HG02884 (cell line): ENCODE measurements around the gene DNAJC12.
"Not testable (repeated sequence)": the region's sequence is repeated elsewhere in the genome, so short reads cannot be mapped to it uniquely, and the experiment has no call there.

ENCODE experiments used
- ATAC-seq: cut with Tn5 transposase; IDR thresholded peaks from one replicate; pipeline ENCODE4 v1.9.1; 2021; ENCODE audit warnings: mild to moderate bottlenecking, moderate library complexity; ENCODE audit not compliant: unreplicated experiment

Gene DNAJC12

GRCh38 chr10:67841737-67842136, 3.7 kb upstream of the DNAJC12 start:
- no peak for ATAC-seq

DNA sequence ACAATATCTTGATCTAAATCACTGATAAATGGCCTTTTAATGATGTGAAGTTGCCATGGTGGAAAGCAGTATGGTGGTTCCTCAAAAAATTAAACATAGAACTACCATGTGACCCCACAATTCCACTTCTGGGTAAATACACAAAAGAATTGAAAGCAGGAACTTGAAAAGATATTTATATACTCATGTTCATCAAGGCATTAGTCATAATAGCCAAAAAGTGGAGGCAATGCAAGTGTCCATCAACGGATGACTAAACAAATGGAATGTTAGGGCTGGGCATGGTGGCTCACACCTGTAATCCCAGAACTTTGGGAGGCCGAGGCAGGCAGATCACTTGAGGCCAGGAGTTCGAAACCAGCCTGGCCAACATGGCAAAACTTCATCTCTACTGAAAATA, 2.0 kb upstream of the DNAJC12 start:
- no peak for ATAC-seq

GRCh38 chr10:67839511-67839910, 1.5 kb upstream of the DNAJC12 start:
- not testable (repeated sequence) for ATAC-seq

DNA sequence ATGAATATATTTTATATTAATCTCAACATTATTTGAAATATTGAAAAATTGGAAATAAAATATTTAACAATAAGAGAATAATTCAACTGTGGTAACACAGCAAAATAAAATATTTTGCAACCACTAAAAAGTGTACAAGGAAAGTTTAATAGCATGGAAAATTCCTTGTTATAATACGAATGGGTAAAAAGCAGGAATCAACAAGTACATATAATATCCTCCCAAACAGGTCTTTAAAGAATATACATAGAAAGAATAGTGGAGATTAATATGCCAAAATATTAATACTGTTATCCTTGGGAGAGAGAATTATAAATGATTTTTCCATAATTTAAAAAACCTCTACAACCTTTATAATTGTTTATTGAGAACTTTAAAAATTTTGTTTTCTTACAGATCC, 1.0 kb downstream of the DNAJC12 start:
- no peak for ATAC-seq

- no peak for ATAC-seq
Observed at GRCh38 chr10:67836488-67836887, 1.5 kb downstream of the DNAJC12 start.

GRCh38 chr10:67835541-67836394, 2.2 kb downstream of the DNAJC12 start:
- ATAC-seq = not testable (repeated sequence)

DNA sequence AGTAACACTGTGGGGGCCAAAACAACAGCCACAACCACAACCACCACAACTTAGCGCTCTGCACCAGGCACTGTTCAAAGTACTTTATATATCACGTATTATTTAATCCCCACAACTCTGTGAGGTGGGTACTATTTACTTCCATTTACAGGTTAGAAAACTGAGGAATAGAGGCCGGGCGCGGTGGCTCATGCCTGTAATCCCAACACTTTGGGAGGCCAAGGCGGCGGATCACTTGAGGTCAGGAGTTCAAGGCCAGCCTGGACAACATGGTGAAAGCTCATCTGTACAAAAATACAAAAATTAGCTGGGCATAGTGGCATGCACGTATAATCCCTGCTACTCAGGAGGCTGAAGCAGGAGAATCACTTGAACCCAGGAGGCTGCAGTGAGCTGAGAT, 3.6 kb downstream of the DNAJC12 start:
- no peak for ATAC-seq

- no peak for ATAC-seq
Observed at GRCh38 chr10:67827811-67828210, 10.2 kb downstream of the DNAJC12 start.

DNA sequence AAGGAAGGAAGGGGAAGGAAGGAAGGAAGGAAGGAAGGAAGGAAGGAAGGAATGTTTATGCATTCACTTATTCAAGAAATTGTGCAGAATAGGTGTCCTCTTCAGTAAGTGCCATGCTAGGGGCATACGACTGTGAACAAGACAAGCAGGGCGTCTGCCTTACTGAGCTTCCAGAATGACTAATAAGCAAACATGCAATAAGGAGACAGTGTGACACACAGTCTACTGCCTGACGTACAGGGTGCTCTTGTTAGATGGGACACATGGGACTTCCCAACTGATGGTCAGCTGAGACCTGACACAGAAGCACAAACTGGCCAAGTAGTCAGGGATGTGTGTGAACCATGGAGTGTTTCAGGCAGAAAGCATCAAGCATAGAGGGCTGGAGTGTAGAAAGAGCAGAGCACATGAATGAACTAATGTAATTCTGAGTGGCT, 18.2 kb downstream of the DNAJC12 start:
- ATAC-seq = no peak

DNA sequence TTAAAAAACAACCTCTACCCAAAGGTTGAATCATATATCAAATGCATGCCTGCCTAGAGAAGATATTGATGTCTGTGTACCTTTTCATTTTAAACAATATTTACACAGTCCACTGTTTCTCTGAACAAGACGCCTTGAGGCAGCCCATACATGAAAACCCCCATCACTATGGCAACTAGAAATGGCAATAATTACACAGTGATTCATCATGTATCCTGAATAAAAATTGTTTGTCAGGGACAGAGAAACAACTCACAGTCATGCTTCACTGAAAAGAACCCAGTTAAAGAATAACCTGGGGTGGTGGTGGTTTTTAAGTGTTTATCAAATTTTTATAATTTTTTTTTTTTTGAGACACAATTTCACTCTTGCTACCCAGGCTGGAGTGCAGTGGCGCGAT, 19.7 kb downstream of the DNAJC12 start:
- ATAC-seq = no peak

DNA sequence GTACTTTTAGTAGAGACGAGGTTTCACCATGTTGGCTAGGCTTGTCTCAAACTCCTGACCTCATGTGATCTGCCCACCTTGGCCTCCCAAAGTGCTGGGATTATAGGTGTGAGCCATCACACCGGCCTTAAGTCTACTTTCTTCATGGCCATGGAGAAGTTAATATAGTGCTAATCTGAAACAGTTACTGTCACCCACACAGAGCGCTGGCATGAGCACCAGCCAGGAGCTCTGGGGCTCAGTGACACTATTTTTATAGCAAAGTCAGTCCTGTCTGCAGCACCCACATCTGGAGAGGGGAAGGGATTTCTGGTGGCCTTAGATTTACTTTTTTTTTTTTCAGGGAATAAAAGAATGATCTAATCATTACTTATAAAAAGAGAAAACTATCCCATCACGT, 21.3 kb downstream of the DNAJC12 start:
- ATAC-seq = no peak

DNA sequence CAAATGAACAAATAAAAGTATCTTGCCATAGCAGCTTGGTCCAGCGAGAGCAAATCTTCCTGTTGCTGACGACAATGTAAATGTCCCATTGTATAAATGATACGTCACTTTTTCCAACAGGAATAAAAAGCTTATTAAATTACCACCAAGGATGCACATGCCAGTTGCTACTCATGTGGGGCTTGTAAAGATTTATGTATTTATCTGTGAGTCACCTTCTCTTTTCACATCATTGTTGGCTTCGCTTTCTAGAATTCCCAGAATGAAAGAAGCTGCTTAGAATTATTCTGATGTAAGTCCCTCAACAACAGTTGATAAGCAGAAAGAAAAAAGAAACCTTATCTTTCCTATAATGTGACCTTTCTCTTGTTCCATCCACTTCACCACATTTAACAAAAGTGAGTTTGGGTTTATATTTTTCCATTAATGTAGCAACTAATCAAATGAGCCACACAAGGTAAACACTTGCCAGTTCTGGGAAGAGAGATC, 22.4 kb downstream of the DNAJC12 start:
- ATAC-seq = no peak

DNA sequence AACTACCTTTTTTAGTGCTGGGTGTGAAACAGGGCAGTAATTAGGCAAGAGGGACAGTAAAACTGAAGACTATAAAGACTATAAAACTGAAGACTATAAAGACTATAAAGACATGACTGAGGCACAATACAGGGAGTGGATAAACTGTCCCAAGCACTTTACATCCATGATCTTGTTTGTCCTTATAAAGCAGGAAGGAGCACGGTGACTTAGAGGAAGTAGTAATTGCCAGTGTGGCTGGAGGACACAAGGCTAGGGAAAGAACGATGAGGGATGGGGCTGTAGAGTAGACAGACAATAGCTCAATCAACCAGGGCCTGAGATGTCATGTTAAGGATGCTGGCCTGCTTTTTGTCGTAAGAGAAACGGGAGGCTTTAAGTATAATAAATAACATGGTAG, 26.0 kb downstream of the DNAJC12 start:
- no peak for ATAC-seq

GRCh38 chr10:67809107-67809506, 28.9 kb downstream of the DNAJC12 start:
- no peak for ATAC-seq

DNA sequence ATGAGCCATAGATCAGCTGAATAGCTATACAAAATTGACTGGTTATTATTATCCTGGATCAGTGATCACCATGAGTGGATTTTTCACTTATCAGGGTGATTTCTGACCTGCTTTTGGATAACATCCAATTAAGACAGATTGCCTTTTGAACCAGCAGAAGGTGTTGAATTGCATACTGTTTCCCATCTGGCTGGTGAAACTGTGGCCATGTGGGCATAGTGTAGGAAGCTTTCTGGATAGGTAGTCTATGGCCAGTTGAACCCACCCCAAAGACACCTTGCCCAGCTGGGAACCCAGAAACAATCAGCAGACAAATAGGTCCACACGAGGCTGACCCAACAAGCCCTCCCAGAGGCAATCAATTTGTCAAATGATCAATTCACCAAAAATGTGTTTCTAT, 29.3 kb downstream of the DNAJC12 start:
- ATAC-seq = no peak

DNA sequence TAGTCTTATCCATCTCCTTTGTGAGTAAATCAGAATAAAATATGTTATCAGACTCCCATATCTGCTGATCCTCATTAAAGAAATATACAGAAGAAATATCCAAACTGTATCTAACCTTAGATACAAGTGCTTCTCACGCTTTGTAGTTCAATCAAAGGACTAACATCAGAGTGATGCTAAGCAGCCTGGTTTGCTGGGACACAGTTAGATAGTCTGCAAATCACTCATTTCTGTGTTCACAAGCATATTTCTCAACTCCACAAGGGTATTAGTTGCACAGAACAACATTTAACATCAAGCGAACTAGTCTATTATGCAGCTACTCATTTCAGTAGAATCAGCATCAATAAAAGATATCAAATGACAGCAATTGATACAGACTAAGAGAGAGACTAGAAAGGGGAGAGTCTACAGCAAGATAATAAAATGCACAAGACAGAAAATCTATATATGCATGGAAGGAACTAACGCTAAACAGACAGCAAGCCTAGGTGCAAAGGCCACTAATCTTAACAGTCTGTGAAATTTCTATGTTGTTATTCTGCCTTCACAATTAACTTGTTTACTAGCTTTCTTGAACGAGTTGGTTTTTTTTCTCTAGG, 30.0 kb downstream of the DNAJC12 start:
- ATAC-seq = no peak

GRCh38 chr10:67804395-67804678, 33.7 kb downstream of the DNAJC12 start:
- no peak for ATAC-seq

DNA sequence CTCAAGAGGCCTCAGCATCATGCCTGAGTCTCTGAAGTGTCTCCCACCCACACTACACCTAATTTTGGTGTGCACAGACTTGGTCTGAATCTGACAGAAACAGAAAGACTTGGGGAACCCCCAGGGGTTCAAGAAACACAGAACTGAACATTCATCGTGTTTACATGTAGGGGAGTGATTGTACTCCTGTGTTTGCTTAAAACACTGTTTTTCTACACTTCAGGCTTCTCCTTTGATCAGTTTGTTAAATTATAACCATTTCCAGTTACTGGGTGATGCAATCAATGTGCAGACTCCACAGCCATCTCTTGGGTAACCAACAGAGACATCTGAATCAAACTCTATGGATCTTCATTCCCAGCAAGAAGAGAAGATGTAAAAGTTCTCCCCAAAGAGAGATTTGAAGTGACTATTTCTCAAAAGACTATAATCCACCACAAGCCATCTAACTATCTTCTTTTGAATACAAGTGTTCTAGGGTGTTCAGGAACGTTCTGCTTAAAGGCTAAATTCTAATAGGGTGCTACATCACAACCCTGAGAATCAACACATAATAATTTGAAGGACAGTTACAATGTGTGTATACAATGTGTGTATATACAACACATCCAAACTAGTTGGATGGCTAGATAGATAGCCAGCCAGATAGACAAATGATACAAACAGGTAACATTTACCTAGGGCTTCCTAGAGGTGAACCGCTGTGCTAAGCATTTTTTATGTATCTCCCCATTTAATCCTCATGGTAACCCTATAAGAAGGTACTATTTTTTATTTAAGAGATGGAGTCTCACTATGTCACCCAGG, 34.2 kb downstream of the DNAJC12 start:
- peak; percentile 85 for ATAC-seq

DNA sequence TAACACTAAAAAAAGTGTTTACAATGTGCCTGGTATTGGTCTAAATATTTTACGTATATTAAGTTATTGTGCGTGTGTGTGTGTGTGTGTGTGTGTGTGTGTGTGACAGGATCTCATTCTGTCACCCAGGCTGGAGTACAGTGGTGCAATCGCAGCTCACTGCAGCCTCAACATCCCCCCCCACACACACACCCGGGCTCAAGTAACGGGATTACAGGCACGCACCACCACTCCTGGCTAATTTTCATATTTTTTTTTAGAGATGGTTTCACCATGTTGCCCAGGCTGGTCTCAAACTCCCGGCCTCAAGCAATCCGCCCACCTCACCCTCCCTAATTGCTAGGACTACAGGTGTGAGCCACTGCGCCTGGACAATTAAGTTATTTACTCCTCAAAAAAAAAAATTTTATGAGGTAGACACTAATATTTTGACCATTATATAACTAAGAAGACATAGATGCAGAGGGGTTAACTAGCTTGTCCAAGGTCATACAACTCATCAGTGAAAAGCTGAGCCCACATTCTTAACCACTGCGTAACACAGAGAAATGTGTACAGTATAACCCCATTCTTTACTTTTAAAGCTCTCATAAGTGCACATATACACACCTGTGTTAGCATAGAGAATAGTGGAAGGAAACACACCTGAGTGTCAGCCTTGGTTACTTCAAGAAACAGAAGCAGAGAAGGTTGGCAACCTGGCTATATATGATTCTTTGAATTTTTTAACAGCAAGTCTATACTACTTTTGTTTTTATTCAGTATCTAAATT, 35.0 kb downstream of the DNAJC12 start:
- peak; percentile 46 for ATAC-seq

DNA sequence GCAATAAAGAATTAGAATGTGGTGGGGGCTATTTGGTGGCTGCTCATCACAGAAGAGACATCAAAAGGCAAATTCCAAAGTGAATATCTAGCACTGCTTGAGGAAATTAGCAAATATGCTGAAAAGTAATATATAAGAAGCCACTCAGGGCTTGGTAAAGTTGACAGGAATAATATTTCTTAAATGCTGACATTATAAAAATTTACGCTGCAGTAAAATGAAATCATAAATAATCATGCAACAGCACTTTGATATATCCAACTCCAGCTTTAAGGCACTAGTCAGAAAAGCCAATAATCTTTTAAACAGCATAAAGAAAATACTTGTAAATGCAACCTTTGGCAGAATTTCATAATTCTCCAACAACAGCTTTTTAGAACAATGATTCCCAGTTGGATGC, 36.9 kb downstream of the DNAJC12 start:
- no peak for ATAC-seq

DNA sequence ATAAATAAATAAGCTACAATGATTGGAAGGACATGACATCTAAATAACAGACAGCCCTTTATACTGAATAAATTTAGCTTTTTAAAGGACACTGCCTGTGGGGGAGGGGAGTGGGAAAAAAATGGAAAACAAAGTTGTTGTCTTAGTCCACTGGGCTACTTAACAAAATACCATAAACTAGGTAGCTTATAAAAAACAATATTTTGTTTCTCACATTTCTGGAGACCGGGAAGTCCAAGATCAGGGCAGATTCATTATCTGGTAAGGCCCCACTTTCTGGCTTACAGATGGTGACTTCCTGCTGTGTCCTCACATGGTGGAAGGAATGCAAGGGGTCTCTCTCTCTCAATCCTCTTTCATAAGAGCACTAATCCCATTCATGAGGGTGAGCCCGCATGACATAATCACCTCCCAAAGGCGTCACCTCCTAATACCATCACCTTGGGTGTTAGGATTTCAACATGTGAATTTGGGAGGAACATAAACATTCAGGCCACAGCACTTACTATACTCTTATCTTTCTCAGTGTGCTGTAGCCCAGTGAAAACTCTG, 43.0 kb downstream of the DNAJC12 start:
- no peak for ATAC-seq
